ENCODE data around the gene IPO7.

IPO7 gene

DNA sequence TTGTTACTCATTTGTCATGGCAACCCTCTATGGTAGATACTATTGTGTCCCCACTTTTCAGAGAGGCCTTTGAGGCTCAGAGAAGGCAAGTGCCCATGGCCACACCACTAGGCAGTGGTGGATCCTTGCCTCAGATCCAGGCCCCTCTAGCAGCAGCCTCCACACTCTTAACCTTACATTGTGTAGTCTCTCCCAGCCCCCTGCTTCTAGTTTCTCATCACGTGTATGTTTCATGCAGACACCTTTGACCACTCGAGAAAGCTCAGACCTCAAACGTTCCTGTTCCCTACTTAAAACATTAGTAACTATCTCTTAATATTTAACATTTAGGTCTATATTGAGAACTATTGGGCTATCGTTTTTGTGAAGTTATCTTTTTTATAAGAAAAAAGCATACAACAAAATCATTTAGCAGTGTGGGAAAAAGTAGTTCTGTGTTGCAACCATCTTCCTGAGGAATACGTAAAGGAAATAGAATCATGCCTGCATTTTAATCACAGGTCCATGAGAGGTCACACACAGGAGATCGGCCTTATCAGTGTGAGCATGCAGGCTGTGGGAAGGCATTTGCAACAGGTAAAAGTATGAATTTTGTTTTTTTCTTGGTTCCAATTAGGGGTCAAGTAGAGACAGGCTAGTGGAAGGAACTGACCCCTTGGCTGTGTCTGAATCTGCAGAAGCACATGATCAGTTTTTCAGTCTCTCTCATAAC lies 111.5 kb downstream of the IPO7 start:
- DNase-seq (ENCODE audit: low spot score), result no peak
